ENCODE data around the gene ALDOB.

The ALDOB gene

DNA sequence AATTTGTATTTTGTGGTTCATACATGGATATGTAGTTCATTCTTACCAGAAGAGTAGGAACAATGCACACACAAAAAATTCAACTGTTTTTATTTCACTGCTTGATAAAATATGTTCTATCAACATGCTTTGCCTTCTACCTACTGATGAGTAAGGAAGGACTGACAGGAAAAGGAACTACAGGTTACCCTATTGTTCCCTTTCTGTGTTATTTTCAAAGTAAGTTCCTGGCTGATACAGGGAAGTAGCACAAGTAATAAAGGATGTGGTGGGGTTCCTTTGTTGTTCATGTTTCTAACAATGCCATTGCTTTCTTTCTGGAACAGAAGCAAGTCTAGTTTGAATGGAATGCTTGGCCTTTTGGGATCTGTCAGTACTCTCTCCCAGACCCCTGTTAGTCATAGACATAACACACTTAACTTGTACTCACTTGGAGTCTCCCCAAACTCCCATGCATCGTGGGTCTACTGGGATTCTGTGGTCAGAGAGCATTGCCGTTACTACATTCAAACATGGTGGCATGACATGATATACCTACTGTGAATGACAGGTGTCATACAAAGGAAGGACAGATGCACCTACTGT is 20.2 kb upstream of the ALDOB start:
- DNase-seq (ENCODE audit: low read depth in 2 of 2) = no peak

DNA sequence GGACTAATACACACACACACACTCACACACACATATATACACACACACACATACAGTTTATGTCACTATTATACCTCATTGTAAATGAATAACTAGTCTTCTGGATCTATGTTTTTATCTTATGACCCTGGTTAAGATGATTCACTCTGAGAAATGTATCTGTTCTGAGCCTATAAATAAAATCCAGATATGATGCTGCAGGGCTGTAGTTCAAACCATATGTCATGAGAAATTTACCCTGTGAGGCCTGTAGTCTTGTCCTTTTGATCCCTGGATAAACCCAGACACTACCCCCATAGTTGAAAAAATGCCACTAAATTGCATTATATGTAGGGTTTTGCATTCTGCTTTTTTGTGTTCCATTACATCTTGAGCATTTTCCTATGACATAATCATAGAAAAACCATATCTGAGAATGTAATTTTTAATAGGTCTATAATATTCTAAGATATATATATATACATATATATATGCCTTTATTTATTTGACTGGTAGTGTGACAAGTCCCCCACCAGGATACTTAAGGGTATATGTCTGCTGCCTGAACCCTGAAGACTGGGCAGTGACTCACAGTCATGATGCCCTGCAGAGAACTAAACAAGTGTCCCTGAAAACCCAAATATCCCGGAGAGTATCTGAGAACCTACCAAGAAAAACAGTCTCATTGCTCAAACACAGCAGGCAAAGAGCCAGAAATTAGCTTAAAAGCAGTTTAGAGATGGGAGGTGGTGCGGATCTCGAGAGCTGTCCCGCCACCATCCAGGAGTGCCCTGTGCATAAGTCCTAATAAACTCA is 18.4 kb upstream of the ALDOB start:
- no peak for DNase-seq (ENCODE audit: low read depth in 2 of 2)

DNA sequence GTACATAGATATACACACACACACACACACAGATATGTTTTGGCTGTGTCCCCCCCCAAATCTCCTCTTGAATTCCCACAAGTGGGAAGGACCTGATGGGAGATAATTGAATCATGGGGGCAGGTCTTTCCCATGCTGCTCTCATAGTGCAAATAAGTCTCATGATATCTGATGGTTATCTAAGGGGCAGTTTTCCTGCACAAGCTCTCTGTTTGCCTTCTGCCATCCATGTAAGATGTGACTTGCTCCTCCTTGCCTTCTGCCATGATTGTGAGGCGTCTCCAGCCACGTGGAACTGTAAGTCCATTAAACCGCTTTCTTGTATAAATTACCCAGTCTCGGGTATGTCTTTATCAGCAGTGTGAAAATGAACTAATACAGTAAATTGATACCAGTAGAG is 15.9 kb upstream of the ALDOB start:
- DNase-seq (ENCODE audit: low read depth in 2 of 2) = no peak

DNA sequence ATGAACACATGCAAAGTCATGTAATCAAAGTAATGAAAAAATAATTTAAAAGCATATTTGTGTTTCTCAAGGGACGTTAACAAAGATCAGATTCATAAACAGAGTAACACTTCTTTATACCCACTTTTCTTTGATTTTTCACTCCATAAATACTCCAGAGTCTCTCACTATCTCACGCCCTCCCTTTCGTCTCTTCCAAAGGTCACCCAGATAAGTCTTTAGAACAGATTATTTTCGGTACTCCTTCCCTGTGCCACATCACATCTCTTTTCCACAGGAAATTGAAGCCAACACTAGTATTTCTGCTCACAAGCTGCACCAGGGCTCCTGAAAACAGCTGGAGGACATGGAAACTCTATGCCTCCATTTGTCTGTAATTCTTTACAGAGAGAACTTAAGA is 15.4 kb upstream of the ALDOB start:
- DNase-seq (ENCODE audit: low read depth in 2 of 2) = no peak

DNA sequence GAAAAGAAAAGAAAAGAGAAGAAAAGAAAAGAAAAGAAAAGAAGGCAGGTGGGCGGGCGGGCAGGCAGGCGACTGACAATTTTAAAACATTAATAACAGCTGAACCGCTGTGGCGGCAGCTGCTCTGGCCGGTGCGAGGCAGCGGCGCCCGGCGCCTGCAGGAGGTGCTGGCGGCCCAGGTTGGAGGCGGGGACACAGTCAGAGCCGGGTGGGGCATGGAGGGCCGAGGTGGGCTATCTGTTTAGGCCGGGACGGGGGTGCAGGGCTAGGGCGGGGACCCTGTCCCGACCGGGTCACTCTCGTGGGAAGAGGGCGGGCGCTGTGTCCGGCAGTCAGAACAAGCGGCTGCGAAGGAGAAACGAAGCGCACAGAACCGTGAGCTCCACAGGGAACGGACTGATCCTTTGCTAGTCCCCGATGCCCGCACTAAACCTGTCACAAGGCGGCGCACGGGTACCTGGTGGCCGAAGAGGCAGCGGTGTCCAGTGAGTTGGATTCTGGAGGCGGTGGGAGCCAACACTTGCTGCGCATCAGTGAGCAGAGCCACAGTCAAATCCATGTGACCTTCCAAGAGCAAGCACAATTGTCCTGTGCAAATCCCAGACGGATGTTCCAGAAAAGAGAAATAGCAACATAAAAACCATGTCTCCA is 13.6 kb upstream of the ALDOB start:
- DNase-seq (ENCODE audit: low read depth in 2 of 2) = peak in 1 of 2 donors; percentile 0

DNA sequence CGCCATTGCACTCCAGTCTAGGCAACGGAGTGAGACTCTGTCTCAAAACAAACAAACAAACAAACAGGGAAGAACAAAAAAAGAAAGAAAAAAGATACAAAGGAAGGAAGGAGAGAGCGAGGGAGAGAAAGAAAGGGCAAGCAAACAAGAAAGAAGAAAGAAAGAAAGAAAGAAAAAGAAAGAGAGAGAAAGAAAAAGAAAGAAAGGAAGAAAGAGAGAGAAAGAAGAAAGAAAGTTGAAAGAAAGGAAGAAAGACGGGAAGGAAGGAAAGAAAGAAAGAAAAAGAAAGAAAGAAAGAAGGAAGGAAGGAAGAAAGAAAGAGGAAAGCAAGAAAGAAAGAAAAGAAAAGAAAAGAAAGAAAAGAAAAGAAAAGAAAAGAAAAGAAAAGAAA is 13.1 kb upstream of the ALDOB start:
- no peak for DNase-seq (ENCODE audit: low read depth in 2 of 2)

DNA sequence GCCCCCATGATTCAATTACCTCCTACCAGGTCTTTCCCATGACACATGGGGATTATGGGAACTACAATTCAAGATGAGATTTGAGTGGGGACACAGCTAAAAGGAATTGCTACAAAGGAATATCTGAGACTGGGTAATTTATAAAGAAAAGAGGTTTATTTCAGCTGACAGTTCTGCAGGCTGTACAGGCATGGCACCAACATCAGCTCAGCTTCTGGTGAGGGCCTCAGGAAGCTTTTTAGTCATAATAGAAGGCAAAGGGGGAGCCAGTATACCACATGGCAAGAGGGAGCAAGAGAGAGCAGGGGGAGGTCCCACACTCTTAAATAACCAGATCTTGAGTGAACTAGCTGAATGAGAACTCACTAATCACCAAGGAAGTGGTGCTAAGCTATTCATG is 11.2 kb upstream of the ALDOB start:
- no peak for DNase-seq (ENCODE audit: low read depth in 2 of 2)

DNA sequence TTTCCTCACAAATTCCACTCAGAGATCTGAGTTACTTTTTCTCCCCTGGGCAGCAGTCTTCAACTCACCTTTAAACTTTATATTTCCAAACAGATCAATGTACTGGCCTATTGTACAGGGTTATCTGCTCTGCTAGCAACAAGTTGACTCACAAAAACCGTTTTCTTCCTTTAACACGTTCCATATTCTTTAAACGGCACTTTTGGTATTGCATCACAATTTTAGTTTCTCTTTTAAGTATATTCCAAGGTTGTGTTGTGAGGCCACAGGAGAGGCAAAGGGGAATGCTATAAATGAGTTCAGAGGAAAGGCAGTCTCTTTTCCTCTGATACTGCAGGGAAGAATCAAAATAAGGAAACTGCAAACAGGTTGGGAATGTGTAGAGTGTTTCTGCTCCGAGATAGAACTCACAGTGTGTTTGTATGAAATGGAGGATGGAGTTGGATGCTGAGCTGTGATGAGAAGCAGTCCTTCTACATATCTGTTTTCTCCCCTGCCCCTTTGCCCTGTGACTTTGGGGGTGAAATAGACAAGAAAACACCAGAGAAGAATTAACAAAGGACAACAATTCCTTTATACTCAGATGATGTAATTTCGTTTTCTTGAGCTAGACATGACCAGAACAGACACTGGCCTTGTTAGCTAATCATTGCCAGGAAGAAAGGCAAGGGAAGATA is 9.9 kb upstream of the ALDOB start:
- no peak for DNase-seq (ENCODE audit: low read depth in 2 of 2)

DNA sequence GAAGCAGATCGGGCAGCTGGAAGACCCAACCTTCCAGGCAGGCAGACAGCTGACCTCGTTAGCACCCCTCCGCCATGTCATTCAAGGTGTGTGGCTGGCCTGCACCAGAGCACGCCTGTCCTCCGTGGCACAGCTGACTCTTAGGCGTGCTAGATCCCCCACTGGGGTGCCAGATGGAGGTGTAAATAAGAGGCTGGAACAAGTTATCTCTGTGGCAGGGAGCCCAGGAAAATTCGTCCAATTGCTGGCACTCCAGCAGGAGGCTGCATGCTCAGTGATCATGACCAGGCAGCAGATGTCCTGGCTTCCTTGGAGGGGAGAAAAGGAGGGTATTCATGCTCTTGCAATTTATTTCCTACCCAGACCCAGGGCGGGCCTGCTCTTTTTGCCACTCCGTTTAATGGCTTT is 7.8 kb upstream of the ALDOB start:
- no peak for DNase-seq (ENCODE audit: low read depth in 2 of 2)

DNA sequence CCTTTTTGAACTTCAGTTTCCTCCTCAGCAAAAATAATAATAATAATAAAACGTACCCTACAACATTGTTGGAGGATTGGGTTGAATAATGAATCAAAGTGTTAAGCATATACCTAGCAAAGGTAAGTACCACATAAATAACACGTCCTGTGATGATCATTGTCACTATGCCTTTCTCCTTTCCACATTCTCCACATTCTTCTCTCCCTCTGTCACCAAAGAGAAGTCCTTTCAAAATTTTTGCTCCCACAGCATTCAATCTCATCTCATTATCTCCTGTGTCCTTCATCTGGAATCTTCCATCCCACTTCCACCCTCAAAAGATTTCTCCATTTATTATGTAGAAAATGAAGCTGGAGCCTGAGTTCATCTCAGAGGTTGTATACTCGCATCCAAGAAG is 7.2 kb upstream of the ALDOB start:
- DNase-seq (ENCODE audit: low read depth in 2 of 2) = no peak

DNA sequence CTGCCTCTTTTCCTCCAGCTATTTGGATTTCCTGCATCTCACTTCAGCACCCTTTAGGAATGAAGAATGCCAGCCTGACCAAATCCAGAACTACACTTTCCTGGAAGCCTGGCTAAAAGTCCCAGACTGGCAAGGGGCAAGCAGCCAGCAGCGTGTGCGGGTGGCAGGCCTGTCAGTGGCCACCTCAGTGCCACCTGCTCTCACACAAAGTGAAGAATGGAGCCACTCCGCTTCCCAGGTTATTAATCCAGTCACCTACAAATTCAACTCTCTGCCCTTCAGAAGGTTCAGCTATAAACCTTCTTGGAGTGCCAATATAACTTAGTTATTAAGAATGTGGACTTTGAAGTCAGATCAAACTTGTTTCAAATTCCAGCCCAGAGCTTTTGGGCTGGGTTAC is 6.7 kb upstream of the ALDOB start:
- no peak for DNase-seq (ENCODE audit: low read depth in 2 of 2)

DNA sequence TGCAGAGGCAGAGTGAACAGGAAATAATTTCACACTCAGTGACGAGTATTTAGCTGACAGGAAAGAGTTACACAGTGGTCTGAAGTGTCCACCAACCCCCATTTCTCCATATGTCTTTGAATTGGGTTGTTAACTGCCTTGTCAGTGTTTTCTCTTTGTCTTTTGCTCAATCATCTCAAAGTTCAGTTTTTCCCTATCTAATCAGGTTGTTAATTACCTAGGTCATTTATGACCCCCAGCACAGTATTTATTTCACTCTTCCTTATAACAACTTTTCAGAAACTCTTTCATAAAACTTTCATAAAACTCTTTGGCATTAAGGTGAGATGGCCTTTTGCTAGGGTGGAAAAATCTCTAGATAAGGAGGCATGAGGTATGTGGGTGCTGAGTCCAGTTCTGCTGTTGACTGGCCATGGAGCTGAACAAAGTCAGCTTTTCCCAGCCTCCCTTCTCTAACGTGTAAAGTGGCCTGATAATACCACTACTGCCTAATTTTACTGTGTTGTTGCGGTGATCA is 5.2 kb upstream of the ALDOB start:
- DNase-seq (ENCODE audit: low read depth in 2 of 2) = no peak

DNA sequence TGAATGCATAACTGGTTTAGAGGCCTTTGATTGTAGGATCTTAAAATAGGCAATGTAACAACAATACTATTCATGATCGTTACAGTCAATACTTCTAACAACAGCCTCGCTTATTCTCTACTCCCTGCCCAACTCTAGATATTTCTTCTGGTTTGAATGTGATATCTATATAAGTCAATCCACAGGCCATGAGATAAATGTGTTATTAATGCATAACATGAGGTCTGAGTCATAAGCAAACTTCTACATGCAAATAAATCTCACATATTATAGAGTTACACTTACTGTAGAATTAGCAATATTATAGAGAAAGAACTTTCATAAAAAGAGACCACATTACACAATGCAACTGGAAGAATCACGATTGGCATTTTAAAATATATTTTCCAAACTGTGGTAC is 2.9 kb upstream of the ALDOB start:
- no peak for DNase-seq (ENCODE audit: low read depth in 2 of 2)

DNA sequence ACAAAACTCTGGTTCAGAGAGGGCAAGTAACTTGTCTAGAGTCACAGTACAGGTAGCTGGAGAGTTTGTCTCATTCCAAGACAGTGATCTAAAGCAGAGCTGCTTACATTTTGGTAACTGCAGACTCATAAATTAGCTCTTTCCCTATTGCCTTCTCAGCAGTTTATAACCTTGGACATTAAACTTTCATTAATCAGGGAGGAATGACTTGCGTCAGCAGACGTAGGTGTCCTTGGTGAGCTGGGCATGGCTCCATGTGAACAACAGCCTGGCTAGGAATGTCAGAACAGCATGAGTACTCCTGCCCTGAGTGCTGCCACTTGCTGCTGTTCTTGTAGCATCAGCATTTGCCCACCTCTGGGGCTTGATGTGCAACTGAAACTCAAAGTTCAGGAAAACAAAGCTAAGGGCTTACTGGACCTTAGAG is 2.2 kb upstream of the ALDOB start:
- no peak for DNase-seq (ENCODE audit: low read depth in 2 of 2)

DNA sequence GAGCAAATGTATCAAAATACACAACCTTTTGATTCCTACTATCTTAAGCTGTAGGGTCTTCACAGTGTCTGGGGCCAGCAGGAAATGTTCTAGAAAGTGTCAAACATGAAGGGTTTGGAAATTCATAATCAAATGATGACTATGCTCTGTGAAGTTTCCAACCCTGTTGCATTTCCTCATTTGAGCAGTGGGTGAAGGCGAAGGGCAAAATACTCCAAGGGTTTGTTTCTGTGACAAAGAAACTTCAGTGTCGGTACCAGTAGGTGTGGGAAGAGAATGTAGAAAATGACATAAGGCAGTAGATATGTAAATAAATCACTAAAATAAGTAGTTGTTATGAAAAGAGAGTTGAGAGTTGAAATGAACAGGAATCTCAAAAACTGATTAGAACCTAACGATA is 576 bp downstream of the ALDOB start:
- no peak for DNase-seq (ENCODE audit: low read depth in 2 of 2)

DNA sequence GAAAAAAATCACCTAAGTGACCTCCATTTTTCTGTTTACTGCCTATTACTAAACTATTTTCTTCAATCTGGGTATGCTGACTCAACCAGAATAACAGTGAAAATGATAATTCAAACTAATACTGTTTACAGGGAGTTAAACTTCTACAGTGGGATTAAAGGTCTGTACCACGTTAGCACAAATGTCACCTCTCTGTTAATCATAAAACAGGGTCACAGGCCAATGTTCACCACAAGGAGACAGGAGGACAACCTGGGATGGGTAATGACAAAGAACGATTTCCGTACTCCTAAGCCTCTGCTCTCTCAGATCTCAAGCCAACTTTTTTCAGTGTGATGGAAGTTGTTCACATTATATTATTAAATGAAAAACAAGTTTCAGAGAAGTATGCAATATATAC is 2.3 kb downstream of the ALDOB start:
- no peak for DNase-seq (ENCODE audit: low read depth in 2 of 2)

DNA sequence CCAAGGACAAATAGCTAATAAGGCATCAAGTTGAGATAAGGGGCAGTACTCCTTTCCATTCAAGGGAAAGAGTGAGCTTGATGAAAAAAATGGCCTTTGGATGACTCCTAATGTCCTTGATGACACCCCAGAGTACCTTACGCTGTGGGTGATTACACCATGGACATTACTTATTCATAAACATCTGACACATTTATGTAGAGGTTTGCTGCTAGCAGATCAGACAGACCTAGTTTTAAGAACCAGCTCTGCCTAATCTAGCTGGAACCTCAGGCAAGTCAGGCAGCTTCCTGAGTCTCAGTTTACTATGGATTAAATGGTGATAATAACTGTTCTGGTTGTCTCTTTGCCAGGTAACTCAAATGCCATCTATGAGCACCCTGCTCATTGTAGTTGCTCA is 2.8 kb downstream of the ALDOB start:
- no peak for DNase-seq (ENCODE audit: low read depth in 2 of 2)

DNA sequence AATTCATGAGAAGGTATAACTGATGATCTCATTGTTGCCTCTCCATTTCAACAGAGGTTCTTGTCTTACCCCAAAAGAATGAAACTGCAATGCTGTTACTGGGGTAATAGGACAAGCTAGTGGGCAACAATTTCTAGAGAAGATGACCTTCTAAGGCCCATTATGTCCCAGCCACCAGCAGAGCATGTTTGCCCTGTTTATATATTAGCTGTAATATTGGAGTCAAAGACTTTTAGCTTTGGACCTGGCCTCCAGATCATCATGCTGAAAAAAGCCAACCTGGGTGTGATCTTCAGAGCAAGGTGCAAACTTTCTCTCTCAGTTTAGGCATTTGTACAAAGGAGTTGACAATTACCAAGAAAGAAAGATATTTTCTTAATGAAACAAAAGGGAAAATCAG is 3.4 kb downstream of the ALDOB start:
- no peak for DNase-seq (ENCODE audit: low read depth in 2 of 2)

DNA sequence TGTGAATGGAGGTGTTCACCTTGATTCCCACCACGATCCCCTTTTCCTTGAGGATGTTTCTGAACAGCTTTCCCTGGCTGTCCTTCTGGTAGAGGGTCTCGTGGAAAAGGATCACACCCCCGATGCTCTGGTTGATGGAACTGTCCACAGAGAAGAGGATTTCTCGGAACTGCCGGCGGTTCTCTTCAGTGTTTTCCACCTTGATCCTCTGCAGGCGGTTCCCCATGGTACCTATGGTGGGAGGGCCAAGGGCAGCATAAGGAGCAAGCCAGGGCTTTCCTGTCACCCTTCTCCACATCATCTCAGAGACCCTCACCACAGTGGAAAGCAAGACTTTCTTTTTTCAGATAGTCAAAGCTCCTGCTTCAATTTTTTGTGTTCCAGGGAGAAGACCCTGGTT is 5.8 kb downstream of the ALDOB start:
- no peak for DNase-seq (ENCODE audit: low read depth in 2 of 2)

DNA sequence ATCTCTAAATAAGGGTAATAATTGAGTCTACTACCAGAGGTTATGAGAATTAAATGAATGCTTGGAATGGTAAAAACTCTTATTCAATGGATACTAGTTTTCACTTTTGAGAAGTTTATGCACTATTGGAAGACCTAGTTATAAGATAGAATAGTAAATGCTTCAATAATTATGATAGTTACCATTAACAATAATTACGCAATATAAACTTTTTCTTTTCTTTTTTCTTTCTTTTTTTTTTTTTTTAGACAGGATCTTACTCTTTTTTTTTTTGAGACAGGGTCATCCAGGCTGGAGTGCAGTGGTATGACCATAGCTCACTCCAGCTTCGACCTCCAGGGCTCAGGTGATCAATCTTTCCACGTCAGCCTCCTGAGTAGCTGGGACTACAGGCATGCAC is 6.7 kb downstream of the ALDOB start:
- no peak for DNase-seq (ENCODE audit: low read depth in 2 of 2)

DNA sequence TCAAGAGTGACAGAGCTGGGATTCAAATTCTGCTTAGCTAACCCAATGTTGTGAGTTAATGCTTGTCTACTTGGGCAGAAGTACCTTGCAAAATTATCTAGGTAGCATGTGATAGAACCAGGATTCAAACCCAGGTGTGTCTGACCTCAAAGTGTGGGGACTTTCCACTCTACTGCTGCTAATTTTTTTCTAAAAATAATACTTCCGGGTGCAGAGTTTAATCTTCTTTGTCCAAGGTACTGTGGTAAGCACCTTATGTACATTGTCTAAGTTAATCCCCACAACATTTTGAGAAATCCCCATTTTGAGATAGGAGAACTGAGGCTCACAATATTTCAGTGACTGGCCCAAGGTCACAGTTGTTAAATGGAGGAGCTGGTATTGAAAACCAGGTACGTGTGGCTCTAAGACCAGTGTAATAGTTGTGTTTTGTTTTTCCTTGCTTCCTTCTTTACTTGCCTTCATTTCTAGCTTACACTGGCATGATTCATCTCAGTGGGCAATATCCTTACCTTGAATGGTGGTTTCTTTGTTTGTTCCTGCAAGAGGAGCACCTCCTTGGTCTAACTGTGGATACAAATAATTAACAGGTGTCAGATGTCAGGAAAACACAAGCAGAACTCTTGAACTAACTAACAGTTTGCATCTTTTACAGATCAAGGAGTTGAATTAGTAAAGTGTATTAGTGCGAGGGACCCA is 7.5 kb downstream of the ALDOB start:
- DNase-seq (ENCODE audit: low read depth in 2 of 2) = no peak

DNA sequence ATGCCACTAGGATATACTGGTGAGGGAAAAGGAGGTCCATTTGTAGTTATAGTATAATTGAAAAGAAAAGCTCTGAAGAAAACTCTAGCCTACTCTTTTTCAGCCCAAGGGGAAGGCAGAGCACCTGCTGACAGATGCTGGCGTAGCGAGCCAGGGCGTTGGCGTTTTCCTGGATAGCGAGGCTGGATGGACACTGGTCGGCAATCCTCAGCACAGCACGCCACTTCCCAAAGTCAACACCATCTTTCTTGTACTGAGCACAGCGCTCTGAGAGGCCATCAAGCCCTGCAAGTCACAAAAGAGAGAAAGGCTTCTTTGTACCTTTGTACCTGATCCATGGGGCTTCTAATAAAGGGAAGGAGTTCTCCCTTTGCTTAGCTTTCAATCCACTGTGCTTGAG is 8.2 kb downstream of the ALDOB start:
- DNase-seq (ENCODE audit: low read depth in 2 of 2) = no peak

All from activated CD8-positive, alpha-beta memory T cell treated with anti-CD3 and anti-CD28 coated beads for 4 hours (primary cell).